ENCODE results near the gene HOXC6. TPM values are rescaled to one million over a fixed set of nuclear protein-coding genes. Genes with fewer than 3 reads are reported as not detected.
"Not testable (repeated sequence)": the region's sequence is repeated elsewhere in the genome, so short reads cannot be mapped to it uniquely, and the experiment has no call there.

Gene HOXC6
- total RNA-seq, 1 donor from 2014 or later, result 0.32 TPM

DNA sequence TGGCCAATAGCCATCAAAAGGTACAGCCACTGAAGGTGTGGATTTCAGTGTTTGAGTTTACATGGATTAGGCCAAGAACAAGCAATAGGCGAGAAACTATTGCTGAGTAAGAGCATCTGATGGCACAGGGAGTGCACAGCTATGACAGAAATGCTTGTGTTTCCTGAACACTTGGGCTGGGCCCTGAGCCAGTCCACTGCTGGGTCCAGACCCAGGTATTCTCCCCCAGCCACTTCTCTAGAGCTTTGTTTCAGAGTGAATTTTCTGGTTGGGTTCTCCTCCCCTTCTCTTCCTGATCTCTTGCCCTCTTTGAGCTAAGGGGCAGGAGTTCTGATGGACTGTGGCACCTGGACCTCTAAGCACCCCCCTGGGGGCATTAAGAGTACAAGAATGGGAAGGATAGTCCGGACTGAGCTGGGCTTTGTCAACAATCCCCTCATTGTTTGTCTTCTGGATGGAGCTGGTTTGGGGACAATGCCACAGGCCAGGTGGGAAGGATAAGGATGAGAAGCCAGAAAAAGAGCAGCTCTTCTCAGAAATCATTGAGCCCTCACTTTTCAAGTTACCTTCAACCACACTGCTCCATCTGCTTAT is 13.0 kb downstream of the HOXC6 start:
- no peak for DNase-seq
- H3K27me3 Mint-ChIP-seq (ENCODE audit: unreplicated experiment), result peaks cover 31% of the 10 kb centered on the region
- no peak overlapping the region for H3K4me3 Mint-ChIP-seq (ENCODE audit: unreplicated experiment)
- peaks cover 5% of the 10 kb centered on the region for H3K9me3 Mint-ChIP-seq (ENCODE audit: unreplicated experiment)
- no peak overlapping the region for H3K27ac Mint-ChIP-seq (ENCODE audit: unreplicated experiment)
- no peaks in the 10 kb centered on the region for H3K36me3 Mint-ChIP-seq (ENCODE audit: unreplicated experiment)
- peaks cover 9% of the 10 kb centered on the region for H3K4me1 Mint-ChIP-seq (ENCODE audit: low read depth, unreplicated experiment)
- no peak for TF ChIP-seq CTCF (IDR thresholded peaks at IDR 0.05; ENCODE audit: partially characterized antibody, unreplicated experiment)

DNA sequence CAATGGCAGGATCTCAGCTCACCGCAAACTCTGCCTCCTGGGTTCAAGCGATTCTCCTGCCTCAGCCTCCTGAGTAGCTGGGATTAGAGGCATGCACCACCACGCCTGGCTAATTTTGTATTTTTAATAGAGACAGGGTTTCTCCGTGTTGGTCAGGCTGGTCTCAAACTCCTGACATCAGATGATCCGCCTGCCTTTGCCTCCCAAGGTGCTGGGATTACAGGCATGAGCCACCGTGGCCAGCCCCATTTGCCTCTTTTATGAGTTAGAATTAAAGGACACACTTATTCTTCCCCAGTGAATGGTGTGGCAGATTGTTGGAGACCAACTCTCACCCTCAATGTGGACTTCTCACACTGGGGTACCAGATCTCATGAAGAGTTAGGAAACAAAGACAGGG is 13.8 kb downstream of the HOXC6 start:
- H3K4me3 Mint-ChIP-seq (ENCODE audit: unreplicated experiment), result not testable (repeated sequence)

GRCh38 chr12:54042970-54043853 is 15.0 kb downstream of the HOXC6 start:
- no peak for TF ChIP-seq CTCF (IDR thresholded peaks at IDR 0.05; ENCODE audit: partially characterized antibody, unreplicated experiment)
- H3K27me3 Mint-ChIP-seq (ENCODE audit: unreplicated experiment), result peaks cover 29% of the 10 kb centered on the region
- H3K9me3 Mint-ChIP-seq (ENCODE audit: unreplicated experiment), result peaks cover 5% of the 10 kb centered on the region
- no peak for DNase-seq
- peak overlapping the region; percentile 2 for H3K27ac Mint-ChIP-seq (ENCODE audit: unreplicated experiment)
- no peaks in the 10 kb centered on the region for H3K36me3 Mint-ChIP-seq (ENCODE audit: unreplicated experiment)
- H3K4me1 Mint-ChIP-seq (ENCODE audit: low read depth, unreplicated experiment), result peaks cover 9% of the 10 kb centered on the region
- H3K4me3 Mint-ChIP-seq (ENCODE audit: unreplicated experiment), result peak overlapping the region; percentile 15

More for the DNA sequence above, 13.8 kb downstream of the HOXC6 start:
- not testable (repeated sequence) for H3K36me3 Mint-ChIP-seq (ENCODE audit: unreplicated experiment); DNase-seq; H3K4me1 Mint-ChIP-seq (ENCODE audit: low read depth, unreplicated experiment); H3K27ac Mint-ChIP-seq (ENCODE audit: unreplicated experiment); H3K9me3 Mint-ChIP-seq (ENCODE audit: unreplicated experiment)
- H3K27me3 Mint-ChIP-seq (ENCODE audit: unreplicated experiment), result peaks cover 35% of the 10 kb centered on the region

- TF ChIP-seq CTCF (IDR thresholded peaks at IDR 0.05; ENCODE audit: partially characterized antibody, unreplicated experiment), result no peak
- no peak for DNase-seq
- Mint-ChIP-seq H3K4me1 (ENCODE audit: low read depth, unreplicated experiment) (peaks cover 9% of the 10 kb centered on the region), H3K27me3 (ENCODE audit: unreplicated experiment) (peaks cover 36% of the 10 kb centered on the region), H3K4me3 (ENCODE audit: unreplicated experiment) (no peak overlapping the region), H3K36me3 (ENCODE audit: unreplicated experiment) (no peaks in the 10 kb centered on the region), H3K27ac (ENCODE audit: unreplicated experiment) (no peak overlapping the region), H3K9me3 (ENCODE audit: unreplicated experiment) (peaks cover 10% of the 10 kb centered on the region)
These were observed 16.3 kb downstream of the HOXC6 start for GRCh38 chr12:54044425-54045103.

GRCh38 chr12:54045401-54045800 is 17.2 kb downstream of the HOXC6 start:
- H3K27ac Mint-ChIP-seq (ENCODE audit: unreplicated experiment), result no peak overlapping the region
- peaks cover 7% of the 10 kb centered on the region for H3K9me3 Mint-ChIP-seq (ENCODE audit: unreplicated experiment)
- H3K4me1 Mint-ChIP-seq (ENCODE audit: low read depth, unreplicated experiment), result peaks cover 9% of the 10 kb centered on the region
- no peak for TF ChIP-seq CTCF (IDR thresholded peaks at IDR 0.05; ENCODE audit: partially characterized antibody, unreplicated experiment)
- no peak overlapping the region for H3K4me3 Mint-ChIP-seq (ENCODE audit: unreplicated experiment)
- H3K27me3 Mint-ChIP-seq (ENCODE audit: unreplicated experiment), result peaks cover 36% of the 10 kb centered on the region
- DNase-seq, result no peak
- H3K36me3 Mint-ChIP-seq (ENCODE audit: unreplicated experiment), result no peaks in the 10 kb centered on the region
